ENCODE measurements around the gene CCDC91. TPM values are rescaled to one million over a fixed set of nuclear protein-coding genes. Genes with fewer than 3 reads are reported as not detected.
"Not testable (repeated sequence)": the region's sequence is repeated elsewhere in the genome, so short reads cannot be mapped to it uniquely, and the experiment has no call there.

The CCDC91 gene
- total RNA-seq, 1 donor from 2014 or later = 30.2 TPM

DNA sequence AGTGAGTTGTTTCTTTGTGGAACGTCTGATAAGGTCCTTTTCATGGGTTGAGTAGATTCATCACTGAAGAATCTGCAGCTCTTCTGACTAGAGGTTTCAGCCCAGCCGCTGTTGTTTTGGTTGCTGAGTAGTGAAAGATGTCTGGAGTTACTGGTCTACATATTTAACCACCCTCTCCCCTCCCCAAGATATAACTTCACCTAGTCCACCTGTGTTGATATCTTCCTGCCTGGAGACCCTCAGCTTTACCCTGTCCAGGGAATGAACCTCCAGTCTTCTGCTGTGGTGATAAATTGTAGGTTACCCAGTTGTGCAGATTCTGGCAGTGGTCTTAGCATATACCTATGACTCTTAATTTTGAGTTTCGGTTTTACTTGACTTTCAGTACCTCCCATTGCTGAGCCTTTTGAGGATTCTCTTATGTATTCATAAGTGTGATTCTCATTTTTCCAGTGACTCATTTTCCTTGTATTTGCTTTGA, 62.9 kb downstream of the CCDC91 start:
- H3K27ac ChIP-seq = no peak overlapping the region
- H3K4me1 ChIP-seq = peaks cover 18% of the 10 kb centered on the region
- no peak for ATAC-seq
- H3K4me3 ChIP-seq = no peak overlapping the region
- TF ChIP-seq, protein P1, sequence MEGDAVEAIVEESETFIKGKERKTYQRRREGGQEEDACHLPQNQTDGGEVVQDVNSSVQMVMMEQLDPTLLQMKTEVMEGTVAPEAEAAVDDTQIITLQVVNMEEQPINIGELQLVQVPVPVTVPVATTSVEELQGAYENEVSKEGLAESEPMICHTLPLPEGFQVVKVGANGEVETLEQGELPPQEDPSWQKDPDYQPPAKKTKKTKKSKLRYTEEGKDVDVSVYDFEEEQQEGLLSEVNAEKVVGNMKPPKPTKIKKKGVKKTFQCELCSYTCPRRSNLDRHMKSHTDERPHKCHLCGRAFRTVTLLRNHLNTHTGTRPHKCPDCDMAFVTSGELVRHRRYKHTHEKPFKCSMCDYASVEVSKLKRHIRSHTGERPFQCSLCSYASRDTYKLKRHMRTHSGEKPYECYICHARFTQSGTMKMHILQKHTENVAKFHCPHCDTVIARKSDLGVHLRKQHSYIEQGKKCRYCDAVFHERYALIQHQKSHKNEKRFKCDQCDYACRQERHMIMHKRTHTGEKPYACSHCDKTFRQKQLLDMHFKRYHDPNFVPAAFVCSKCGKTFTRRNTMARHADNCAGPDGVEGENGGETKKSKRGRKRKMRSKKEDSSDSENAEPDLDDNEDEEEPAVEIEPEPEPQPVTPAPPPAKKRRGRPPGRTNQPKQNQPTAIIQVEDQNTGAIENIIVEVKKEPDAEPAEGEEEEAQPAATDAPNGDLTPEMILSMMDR (IDR thresholded peaks at IDR 0.05) = no peak
- H3K36me3 ChIP-seq = no peaks in the 10 kb centered on the region
- intact Hi-C loops (cut with DNase I) = no loop called here
- H3K9me3 ChIP-seq = no peaks in the 10 kb centered on the region
- H3K27me3 ChIP-seq (ENCODE audit: low read depth) = no peaks in the 10 kb centered on the region
- DNase-seq = no peak

DNA sequence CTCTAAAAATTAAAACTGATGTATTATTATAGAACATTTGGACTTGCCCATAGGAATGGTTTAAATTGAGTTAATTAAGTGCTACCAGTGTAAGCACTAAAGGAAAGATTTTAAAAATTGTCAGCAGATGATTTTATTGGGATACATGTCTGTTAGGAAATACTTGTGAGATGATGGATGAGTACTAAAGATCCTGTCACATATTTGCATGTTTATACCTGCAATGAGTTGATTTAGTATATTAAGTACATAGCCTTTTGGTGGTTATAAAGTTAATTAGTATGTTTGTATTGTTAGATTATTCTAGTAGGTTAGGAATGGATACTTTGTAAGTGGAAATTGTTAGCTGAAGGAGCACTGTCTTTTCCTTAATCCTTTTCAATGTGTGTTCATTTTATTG, 67.2 kb downstream of the CCDC91 start:
- intact Hi-C loops (cut with DNase I) = no loop called here
- Histone ChIP-seq H3K4me1 (no peaks in the 10 kb centered on the region), H3K27me3 (ENCODE audit: low read depth) (no peaks in the 10 kb centered on the region), H3K4me3 (no peak overlapping the region), H3K36me3 (no peaks in the 10 kb centered on the region), H3K27ac (no peak overlapping the region), H3K9me3 (no peaks in the 10 kb centered on the region)
- no peak for DNase-seq
- TF ChIP-seq, protein P1 (IDR thresholded peaks at IDR 0.05) = no peak
- no peak for ATAC-seq

DNA sequence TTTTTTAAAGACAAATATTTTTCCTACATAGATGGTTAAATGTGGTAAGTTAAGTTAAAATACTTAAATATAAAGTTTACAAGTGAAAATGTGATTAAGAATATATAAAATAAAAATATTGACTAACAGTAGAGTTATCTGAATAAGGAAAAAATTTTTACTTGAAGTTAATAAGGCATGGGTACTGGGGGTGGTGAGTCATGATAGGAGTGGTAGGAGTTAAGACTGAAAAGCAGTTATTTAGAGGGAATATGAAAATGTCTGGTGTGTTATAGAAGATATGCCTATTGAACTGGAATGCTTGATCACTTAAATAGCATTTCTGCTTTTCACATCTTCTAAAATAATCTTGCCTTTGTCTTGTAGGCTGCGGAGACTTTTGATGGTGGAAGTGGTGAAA, 68.7 kb downstream of the CCDC91 start:
- H3K4me3 ChIP-seq = no peak overlapping the region
- intact Hi-C loops (cut with DNase I) = no loop called here

DNA sequence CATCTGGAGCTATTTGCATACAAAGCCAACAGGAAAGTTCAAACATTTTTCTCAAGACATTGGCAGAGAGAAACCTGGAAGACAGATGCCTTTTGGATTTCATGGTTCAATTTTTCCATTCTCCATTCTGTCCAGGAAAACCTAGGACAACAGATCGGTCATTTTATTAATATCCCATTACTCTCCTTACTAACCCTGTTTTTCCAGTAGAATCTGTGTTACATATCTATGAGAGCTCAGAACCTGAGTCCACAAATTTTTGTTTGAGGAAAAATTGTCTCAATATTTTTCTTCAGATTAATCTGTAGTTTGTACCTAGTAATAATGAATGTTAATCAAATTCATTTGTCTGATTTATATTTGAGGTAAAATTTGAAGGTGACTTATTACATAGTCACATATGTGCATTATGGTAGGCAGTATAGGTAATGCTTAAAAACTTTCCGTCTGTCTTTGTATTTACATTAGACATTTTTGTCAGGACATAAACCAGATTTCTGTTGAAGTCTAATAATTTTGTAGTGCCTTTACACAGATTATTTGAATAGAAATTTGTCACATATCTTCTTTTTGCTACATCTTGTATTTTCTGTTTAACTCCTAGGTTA, 75.3 kb downstream of the CCDC91 start:
- no peak for ATAC-seq
- H3K27me3 ChIP-seq (ENCODE audit: low read depth) = no peaks in the 10 kb centered on the region

More for the DNA sequence above, 68.7 kb downstream of the CCDC91 start:
- no peaks in the 10 kb centered on the region for H3K9me3 ChIP-seq
- no peak overlapping the region for H3K27ac ChIP-seq
- DNase-seq = no peak
- TF ChIP-seq, protein P1 (IDR thresholded peaks at IDR 0.05) = no peak
- no peaks in the 10 kb centered on the region for H3K36me3 ChIP-seq
- no peak for ATAC-seq
- H3K4me1 ChIP-seq = no peaks in the 10 kb centered on the region
- H3K27me3 ChIP-seq (ENCODE audit: low read depth) = no peaks in the 10 kb centered on the region

DNA sequence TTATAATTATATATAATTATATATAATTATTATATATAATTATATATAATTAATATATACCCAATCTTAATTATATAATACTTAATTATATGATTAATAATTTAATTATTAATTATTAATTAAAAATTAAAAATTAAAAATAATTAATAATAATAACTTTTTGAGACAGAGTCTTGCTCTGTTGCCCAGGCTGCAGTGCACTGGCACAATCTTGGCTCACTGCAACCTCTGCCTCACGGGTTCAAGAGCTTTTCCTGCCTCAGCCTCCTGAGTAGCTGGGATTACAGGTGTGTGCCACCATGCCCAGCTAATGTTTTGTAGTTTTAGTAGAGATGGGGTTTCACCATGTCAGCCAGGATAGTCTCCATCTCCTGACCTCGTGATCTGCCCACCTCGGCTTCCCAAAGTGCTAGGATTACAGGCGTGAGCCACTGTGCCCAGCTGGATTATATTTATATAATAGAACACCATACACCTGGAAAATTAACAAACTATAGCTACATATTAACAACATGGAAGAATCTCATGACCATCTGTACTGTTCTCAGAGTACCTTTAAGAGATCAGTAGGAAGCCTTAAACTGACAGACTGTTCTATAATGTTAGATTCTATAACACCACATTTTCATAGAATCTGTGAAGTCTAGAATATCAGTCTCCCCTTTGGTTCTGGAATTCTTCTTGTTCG, 77.8 kb downstream of the CCDC91 start:
- H3K27ac ChIP-seq; intact Hi-C loops (cut with DNase I); ATAC-seq; H3K27me3 ChIP-seq (ENCODE audit: low read depth); H3K4me3 ChIP-seq; DNase-seq; H3K4me1 ChIP-seq; H3K36me3 ChIP-seq: not testable (repeated sequence)
- H3K9me3 ChIP-seq = peaks cover 11% of the 10 kb centered on the region

More for the DNA sequence above, 75.3 kb downstream of the CCDC91 start:
- no peaks in the 10 kb centered on the region for H3K4me1 ChIP-seq
- no peak overlapping the region for H3K4me3 ChIP-seq
- intact Hi-C loops (cut with DNase I) = no loop called here
- no peaks in the 10 kb centered on the region for H3K36me3 ChIP-seq
- no peak overlapping the region for H3K27ac ChIP-seq
- TF ChIP-seq, protein P1 (IDR thresholded peaks at IDR 0.05) = no peak
- no peak for DNase-seq
- H3K9me3 ChIP-seq = peaks cover under 1% of the 10 kb centered on the region

DNA sequence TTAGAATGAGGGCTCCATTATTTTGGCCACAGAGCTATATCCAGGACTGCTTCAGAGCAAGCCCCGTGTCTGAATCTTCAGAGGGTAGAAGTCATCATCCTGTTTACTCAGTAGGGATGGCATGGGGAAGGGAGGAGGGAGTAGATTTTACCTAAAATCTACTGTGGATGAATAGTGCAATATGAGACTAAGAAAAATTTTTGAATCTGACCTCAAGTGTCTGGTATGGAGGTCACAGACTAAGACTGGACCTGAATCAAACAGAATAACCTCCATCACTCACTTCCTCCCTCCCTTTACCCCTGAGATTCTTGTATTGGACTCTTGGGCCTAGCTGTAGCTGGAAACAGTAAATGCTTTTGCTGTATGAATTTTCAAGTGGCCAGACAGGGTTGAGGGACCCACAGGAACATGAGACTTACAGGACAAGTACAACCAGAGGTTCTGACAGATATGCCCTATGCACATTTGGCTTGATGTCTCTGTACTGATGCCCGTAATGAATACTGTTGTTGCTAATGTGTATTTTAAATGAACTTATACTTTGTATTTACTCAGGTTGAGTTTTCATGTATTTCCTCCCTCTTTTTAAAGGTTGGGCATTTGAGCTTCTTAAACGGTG, 78.5 kb downstream of the CCDC91 start:
- Histone ChIP-seq H3K9me3 (peaks cover 11% of the 10 kb centered on the region), H3K4me3 (no peak overlapping the region), H3K36me3 (no peaks in the 10 kb centered on the region), H3K27ac (no peak overlapping the region), H3K4me1 (no peaks in the 10 kb centered on the region), H3K27me3 (ENCODE audit: low read depth) (no peaks in the 10 kb centered on the region)
- intact Hi-C loops (cut with DNase I) = no loop called here
- DNase-seq (no peak), ATAC-seq (no peak)
- TF ChIP-seq, protein P1 (IDR thresholded peaks at IDR 0.05) = no peak
